GM12878 (cell line): ENCODE data around the gene DLX3. TPM values are rescaled to one million over a fixed set of nuclear protein-coding genes. Genes with fewer than 3 reads are reported as not detected.

Source experiments
- BHLHE40 ChIP-seq, 2 experiments: fragments of 450-650 bp in 1 of 2; IDR thresholded peaks; 2 replicates each; pipeline ENCODE4 v1.6.1; 2011 to 2017; ENCODE audit warnings: low read depth in 2 of 2, borderline replicate concordance in 1 of 2, improper control_type of control experiment in 1 of 2, low read length in 1 of 2, mild to moderate bottlenecking in 1 of 2
- CHD2 ChIP-seq: IDR thresholded peaks from 2 replicates; pipeline ENCODE4 v1.6.1; 2011; ENCODE audit warnings: low read depth, low read length, improper control_type of control experiment, borderline replicate concordance
- CREM ChIP-seq: IDR thresholded peaks from 2 replicates; pipeline ENCODE4 v1.6.1; 2014; ENCODE audit warnings: antibody characterized with exemption, low read depth
- GATAD2B ChIP-seq: fragments of 450-650 bp; conservative IDR thresholded peaks from 2 replicates; pipeline ENCODE4 v1.6.1; 2017; ENCODE audit warnings: low read depth, mild to moderate bottlenecking, moderate library complexity
- LARP7 ChIP-seq: fragments of 450-650 bp; IDR thresholded peaks from 2 replicates; pipeline ENCODE4 v1.6.1; 2017; ENCODE audit warnings: mild to moderate bottlenecking
- RAD21 ChIP-seq: IDR thresholded peaks from 2 replicates; pipeline ENCODE4 v1.6.1; 2011; ENCODE audit warnings: mild to moderate bottlenecking, low read depth, low read length, moderate library complexity; ENCODE audit not compliant: insufficient read depth
- RB1 ChIP-seq: fragments of 450-650 bp; formaldehyde crosslinking; IDR thresholded peaks from 2 replicates; pipeline ENCODE4 v1.6.1; 2017; ENCODE audit warnings: mild to moderate bottlenecking, borderline replicate concordance
- SPI1 ChIP-seq: IDR thresholded peaks from 2 replicates; pipeline ENCODE4 v1.6.1; 2011; ENCODE audit warnings: low read depth, mild to moderate bottlenecking, low read length, moderate library complexity, borderline replicate concordance; ENCODE audit not compliant: insufficient read depth
- TAF1 ChIP-seq: IDR thresholded peaks from 2 replicates; pipeline ENCODE4 v1.6.1; 2011; ENCODE audit warnings: mild to moderate bottlenecking, low read depth, low read length, borderline replicate concordance
- YBX1 ChIP-seq: fragments of 450-650 bp; IDR thresholded peaks from 2 replicates; pipeline ENCODE4 v1.6.1; 2016; ENCODE audit warnings: antibody characterized with exemption
- YY1 ChIP-seq: IDR thresholded peaks from 2 replicates; pipeline ENCODE4 v1.6.1; 2011; ENCODE audit warnings: low read depth, mild to moderate bottlenecking, low read length
- polyA plus RNA-seq, 11 experiments: library from polyadenylated mRNA; depleted of rRNA in 4 of 11; unstranded in 6 of 11; stranded (reverse) in 5 of 11; fragments of >200 nt; fragmentation: Nextera tagmentation in 4 of 11; fragmentation: Illumina TruSeq in 1 of 11; extraction: Ambion mirVana in 4 of 11; extraction: Trizol in 1 of 11; gene quantifications; 1 replicate in 1 of 11; 2 replicates in 10 of 11; pipeline versions ENCODE4 v1.2.1 to v1.2.3, GENCODE V29; 2011 to 2016; ENCODE audit warnings: inconsistent platforms in 2 of 11, missing spikeins in 2 of 11, low read depth in 1 of 11
- total RNA-seq, 4 experiments: library from RNA; depleted of rRNA in 3 of 4; stranded (reverse); fragments of >200 nt in 3 of 4; fragmentation: Illumina TruSeq in 1 of 4; extraction: Trizol in 1 of 4; gene quantifications; 2 replicates each; pipeline versions ENCODE4 v1.2.1 to v1.2.3, GENCODE V29; 2013 to 2021
- TF ChIP-seq, protein P1 (sequence below): IDR thresholded peaks from 2 replicates; pipeline ENCODE4 v1.6.1; 2012; ENCODE audit warnings: low read depth, low read length, improper control_type of control experiment
- TF ChIP-seq, protein P2 (sequence below): IDR thresholded peaks from 2 replicates; pipeline ENCODE4 v1.6.1; 2011; ENCODE audit warnings: mild to moderate bottlenecking, low read depth, low read length, moderate library complexity; ENCODE audit not compliant: insufficient replicate concordance
- TF ChIP-seq, protein P3 (sequence below): fragments of 450-650 bp; IDR thresholded peaks from 2 replicates; pipeline ENCODE4 v1.6.1; 2017; ENCODE audit warnings: low read depth, mild to moderate bottlenecking, moderate library complexity
- TF ChIP-seq, protein P4 (sequence below): fragments of 150-350 bp; IDR thresholded peaks from 2 replicates; pipeline ENCODE4 v1.6.1; 2016; ENCODE audit warnings: low read depth, low read length
- TF ChIP-seq, protein P5 (sequence below): fragments of 450-650 bp; IDR thresholded peaks from 2 replicates; pipeline ENCODE4 v1.6.1; 2016; ENCODE audit warnings: mild to moderate bottlenecking

The DLX3 gene
- total and polyA plus RNA-seq, 10 of the 15 experiments (the other 5 are each of a cell fraction or from before 2014, with no cell fraction given) = not detected

DNA sequence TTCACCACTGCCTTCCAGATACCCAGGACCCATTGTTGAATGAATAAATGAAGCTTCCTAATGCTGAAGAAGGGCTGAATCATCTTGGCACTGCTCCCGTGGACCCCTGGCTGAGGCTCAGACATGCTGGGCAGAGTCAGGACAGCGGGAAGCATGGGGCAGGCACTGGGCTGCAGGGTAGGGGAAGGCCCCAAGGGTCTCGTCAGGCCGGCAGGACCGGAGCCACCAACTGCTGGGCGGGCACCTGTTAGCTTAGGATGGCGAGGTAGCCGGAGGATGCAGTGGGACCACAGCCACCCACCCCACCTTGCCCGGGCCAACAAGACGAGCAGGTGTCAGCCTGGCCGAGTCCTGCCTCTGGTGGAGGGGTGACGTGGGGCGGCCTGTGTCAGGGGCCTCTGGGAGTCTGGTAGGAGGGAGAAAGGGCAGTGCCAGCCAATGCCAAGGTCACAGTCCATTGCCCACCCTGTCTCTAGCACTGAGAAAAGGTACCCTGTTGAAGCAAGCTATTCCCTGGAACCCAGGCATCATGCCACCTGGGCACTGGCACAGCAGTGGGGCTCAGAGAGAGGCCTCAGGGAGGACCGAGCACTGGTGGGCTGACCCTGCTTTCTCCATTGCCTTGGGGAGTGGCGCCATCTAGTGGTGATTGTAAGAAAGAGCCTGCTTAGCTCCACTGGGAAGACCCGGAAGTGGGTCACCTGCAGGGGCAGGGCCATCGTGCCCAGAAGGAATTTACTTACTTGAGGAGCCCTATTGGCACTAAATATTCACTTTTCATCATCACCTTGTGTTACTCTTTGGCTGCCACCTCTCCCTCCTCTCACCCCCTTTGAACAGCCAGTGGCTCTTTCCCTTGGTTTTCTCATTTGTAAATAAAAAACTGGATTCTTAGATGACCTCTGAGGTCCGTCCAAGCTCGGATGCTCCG lies 3.0 kb upstream of the DLX3 start (continued):
- TF ChIP-seq GATAD2B (0 out of 2 replicates have a peak, but pooled peaks have one; percentile 72), BHLHE40 (IDR thresholded peaks at IDR 0.05; ENCODE audit: borderline replicate concordance in 1 of 2, low read depth in 2 of 2, low read length in 1 of 2) (peak; percentile 74 to 83), TAF1 (no peak), RAD21 (peak; percentile 88), SPI1 (no peak), RB1 (peak; percentile 71; the same call in 1 of the 2 replicates), YBX1 (no peak), CHD2 (no peak), CREM (no peak), YY1 (peak; percentile 71; the same call in 1 of the 2 replicates), LARP7 (no peak)
- TF ChIP-seq, protein P1, sequence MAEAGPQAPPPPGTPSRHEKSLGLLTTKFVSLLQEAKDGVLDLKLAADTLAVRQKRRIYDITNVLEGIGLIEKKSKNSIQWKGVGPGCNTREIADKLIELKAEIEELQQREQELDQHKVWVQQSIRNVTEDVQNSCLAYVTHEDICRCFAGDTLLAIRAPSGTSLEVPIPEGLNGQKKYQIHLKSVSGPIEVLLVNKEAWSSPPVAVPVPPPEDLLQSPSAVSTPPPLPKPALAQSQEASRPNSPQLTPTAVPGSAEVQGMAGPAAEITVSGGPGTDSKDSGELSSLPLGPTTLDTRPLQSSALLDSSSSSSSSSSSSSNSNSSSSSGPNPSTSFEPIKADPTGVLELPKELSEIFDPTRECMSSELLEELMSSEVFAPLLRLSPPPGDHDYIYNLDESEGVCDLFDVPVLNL = no peak
- TF ChIP-seq, protein P2, sequence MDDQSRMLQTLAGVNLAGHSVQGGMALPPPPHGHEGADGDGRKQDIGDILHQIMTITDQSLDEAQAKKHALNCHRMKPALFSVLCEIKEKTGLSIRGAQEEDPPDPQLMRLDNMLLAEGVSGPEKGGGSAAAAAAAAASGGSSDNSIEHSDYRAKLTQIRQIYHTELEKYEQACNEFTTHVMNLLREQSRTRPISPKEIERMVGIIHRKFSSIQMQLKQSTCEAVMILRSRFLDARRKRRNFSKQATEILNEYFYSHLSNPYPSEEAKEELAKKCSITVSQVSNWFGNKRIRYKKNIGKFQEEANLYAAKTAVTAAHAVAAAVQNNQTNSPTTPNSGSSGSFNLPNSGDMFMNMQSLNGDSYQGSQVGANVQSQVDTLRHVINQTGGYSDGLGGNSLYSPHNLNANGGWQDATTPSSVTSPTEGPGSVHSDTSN = no peak
- TF ChIP-seq, protein P3, sequence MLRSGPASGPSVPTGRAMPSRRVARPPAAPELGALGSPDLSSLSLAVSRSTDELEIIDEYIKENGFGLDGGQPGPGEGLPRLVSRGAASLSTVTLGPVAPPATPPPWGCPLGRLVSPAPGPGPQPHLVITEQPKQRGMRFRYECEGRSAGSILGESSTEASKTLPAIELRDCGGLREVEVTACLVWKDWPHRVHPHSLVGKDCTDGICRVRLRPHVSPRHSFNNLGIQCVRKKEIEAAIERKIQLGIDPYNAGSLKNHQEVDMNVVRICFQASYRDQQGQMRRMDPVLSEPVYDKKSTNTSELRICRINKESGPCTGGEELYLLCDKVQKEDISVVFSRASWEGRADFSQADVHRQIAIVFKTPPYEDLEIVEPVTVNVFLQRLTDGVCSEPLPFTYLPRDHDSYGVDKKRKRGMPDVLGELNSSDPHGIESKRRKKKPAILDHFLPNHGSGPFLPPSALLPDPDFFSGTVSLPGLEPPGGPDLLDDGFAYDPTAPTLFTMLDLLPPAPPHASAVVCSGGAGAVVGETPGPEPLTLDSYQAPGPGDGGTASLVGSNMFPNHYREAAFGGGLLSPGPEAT = 0 out of 2 replicates have a peak, but pooled peaks have one; percentile 17
- TF ChIP-seq, protein P4, sequence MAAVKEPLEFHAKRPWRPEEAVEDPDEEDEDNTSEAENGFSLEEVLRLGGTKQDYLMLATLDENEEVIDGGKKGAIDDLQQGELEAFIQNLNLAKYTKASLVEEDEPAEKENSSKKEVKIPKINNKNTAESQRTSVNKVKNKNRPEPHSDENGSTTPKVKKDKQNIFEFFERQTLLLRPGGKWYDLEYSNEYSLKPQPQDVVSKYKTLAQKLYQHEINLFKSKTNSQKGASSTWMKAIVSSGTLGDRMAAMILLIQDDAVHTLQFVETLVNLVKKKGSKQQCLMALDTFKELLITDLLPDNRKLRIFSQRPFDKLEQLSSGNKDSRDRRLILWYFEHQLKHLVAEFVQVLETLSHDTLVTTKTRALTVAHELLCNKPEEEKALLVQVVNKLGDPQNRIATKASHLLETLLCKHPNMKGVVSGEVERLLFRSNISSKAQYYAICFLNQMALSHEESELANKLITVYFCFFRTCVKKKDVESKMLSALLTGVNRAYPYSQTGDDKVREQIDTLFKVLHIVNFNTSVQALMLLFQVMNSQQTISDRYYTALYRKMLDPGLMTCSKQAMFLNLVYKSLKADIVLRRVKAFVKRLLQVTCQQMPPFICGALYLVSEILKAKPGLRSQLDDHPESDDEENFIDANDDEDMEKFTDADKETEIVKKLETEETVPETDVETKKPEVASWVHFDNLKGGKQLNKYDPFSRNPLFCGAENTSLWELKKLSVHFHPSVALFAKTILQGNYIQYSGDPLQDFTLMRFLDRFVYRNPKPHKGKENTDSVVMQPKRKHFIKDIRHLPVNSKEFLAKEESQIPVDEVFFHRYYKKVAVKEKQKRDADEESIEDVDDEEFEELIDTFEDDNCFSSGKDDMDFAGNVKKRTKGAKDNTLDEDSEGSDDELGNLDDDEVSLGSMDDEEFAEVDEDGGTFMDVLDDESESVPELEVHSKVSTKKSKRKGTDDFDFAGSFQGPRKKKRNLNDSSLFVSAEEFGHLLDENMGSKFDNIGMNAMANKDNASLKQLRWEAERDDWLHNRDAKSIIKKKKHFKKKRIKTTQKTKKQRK = no peak
- TF ChIP-seq, protein P5, sequence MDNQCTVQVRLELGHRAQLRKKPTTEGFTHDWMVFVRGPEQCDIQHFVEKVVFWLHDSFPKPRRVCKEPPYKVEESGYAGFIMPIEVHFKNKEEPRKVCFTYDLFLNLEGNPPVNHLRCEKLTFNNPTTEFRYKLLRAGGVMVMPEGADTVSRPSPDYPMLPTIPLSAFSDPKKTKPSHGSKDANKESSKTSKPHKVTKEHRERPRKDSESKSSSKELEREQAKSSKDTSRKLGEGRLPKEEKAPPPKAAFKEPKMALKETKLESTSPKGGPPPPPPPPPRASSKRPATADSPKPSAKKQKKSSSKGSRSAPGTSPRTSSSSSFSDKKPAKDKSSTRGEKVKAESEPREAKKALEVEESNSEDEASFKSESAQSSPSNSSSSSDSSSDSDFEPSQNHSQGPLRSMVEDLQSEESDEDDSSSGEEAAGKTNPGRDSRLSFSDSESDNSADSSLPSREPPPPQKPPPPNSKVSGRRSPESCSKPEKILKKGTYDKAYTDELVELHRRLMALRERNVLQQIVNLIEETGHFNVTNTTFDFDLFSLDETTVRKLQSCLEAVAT = no peak
